Left ventricle myocardium inferior (tissue), 1 donor: Measurements from ENCODE around the gene VGF. TPM values are rescaled to one million over a fixed set of nuclear protein-coding genes. Genes with fewer than 3 reads are reported as not detected.

ENCODE experiments used
- DNase-seq: peaks from one replicate; pipeline ENCODE4 v3.0.0-alpha.2; 2020
- H3K27ac ChIP-seq: fragments of 200-600 bp; replicated peaks from 2 replicates; pipeline ENCODE4 v1.8.0; 2021
- H3K27me3 ChIP-seq: fragments of 200-600 bp; 2 replicates; pipeline ENCODE4 v1.8.0; 2021; ENCODE audit warnings: low read depth
- H3K36me3 ChIP-seq: fragments of 200-600 bp; 2 replicates; pipeline ENCODE4 v1.8.0; 2021
- H3K4me1 ChIP-seq: fragments of 200-600 bp; 2 replicates; pipeline ENCODE4 v1.8.0; 2021
- H3K4me3 ChIP-seq: fragments of 200-600 bp; 2 replicates; pipeline ENCODE4 v1.8.0; 2021; ENCODE audit warnings: mild to moderate bottlenecking, moderate library complexity
- H3K9me3 ChIP-seq: fragments of 200-600 bp; replicated peaks from 2 replicates; pipeline ENCODE4 v1.8.0; 2021
- CTCF ChIP-seq: fragments of 200-600 bp; IDR thresholded peaks from 2 replicates; pipeline ENCODE4 v1.8.0; 2021; ENCODE audit warnings: antibody characterized with exemption, mild to moderate bottlenecking, borderline replicate concordance
- intact Hi-C: fragments of 100-400 bp; cut with micrococcal nuclease; formaldehyde crosslinking; loops from one replicate; pipeline ENCODE4 v1.11.0; 2022
- total RNA-seq: library from RNA; stranded (reverse); fragmentation: NEBNext Ultra II Directional; extraction: Animal tissue kit (Norgen Biotek cat#: 25700); gene quantifications from one replicate; pipeline ENCODE4 v1.2.1, GENCODE V29; 2021
- donor health status: DM: no; HTN: yes; CAD: no; lungs with severe emphysema.

VGF gene
- total RNA-seq, 1 donor from 2014 or later = not detected

- intact Hi-C loops = no loop called here
- DNase-seq = no peak
- Histone ChIP-seq H3K27me3 (peaks cover 98% of the 10 kb centered on the region), H3K9me3 (no peaks in the 10 kb centered on the region), H3K4me1 (peaks cover 10% of the 10 kb centered on the region), H3K27ac (no peak overlapping the region), H3K4me3 (no peak overlapping the region), H3K36me3 (no peaks in the 10 kb centered on the region)
- TF ChIP-seq CTCF = no peak
These were observed 32.6 kb upstream of the VGF start for GRCh38 chr7:101197991-101198390.

GRCh38 chr7:101195884-101196283 is 30.5 kb upstream of the VGF start:
- intact Hi-C loops = no loop called here
- TF ChIP-seq CTCF = no peak

GRCh38 chr7:101189109-101189508 is 23.7 kb upstream of the VGF start:
- Histone ChIP-seq H3K4me3 (no peak overlapping the region), H3K27me3 (peaks cover 58% of the 10 kb centered on the region), H3K9me3 (no peaks in the 10 kb centered on the region), H3K36me3 (no peaks in the 10 kb centered on the region), H3K27ac (no peak overlapping the region), H3K4me1 (no peaks in the 10 kb centered on the region)
- TF ChIP-seq CTCF = no peak
- intact Hi-C loops = no loop called here
- no peak for DNase-seq

More at GRCh38 chr7:101195884-101196283, 30.5 kb upstream of the VGF start:
- DNase-seq = no peak
- Histone ChIP-seq H3K36me3 (no peaks in the 10 kb centered on the region), H3K4me3 (no peak overlapping the region), H3K9me3 (no peaks in the 10 kb centered on the region), H3K27ac (no peak overlapping the region), H3K4me1 (no peaks in the 10 kb centered on the region), H3K27me3 (peaks cover 76% of the 10 kb centered on the region)

GRCh38 chr7:101186844-101187428 is 21.6 kb upstream of the VGF start:
- H3K9me3 ChIP-seq = no peaks in the 10 kb centered on the region
- no peaks in the 10 kb centered on the region for H3K4me1 ChIP-seq
- no peak for DNase-seq
- peaks cover 69% of the 10 kb centered on the region for H3K27me3 ChIP-seq
- H3K4me3 ChIP-seq = no peak overlapping the region
- TF ChIP-seq CTCF = no peak
- no peaks in the 10 kb centered on the region for H3K36me3 ChIP-seq
- no peak overlapping the region for H3K27ac ChIP-seq
- intact Hi-C loops = no loop called here

- intact Hi-C loops = no loop called here
These were observed 20.8 kb upstream of the VGF start for GRCh38 chr7:101186194-101186593.

More at GRCh38 chr7:101186194-101186593, 20.8 kb upstream of the VGF start:
- H3K4me3 ChIP-seq = no peak overlapping the region
- no peak for DNase-seq
- H3K27ac ChIP-seq = no peak overlapping the region
- no peaks in the 10 kb centered on the region for H3K4me1 ChIP-seq
- H3K27me3 ChIP-seq = peaks cover 76% of the 10 kb centered on the region
- H3K36me3 ChIP-seq = no peaks in the 10 kb centered on the region
- TF ChIP-seq CTCF = no peak
- H3K9me3 ChIP-seq = no peaks in the 10 kb centered on the region
